NCI-H187 treated with DMSO at 0.1 percent for 48 hours (cell line): Measurements from ENCODE around the gene BMPR2.
"Not testable (repeated sequence)": the region's sequence is repeated elsewhere in the genome, so short reads cannot be mapped to it uniquely, and the experiment has no call there.

Experiments used
- DNase-seq: peaks from one replicate; lab custom pipeline; 2025; lab: John Stamatoyannopoulos, UW

The BMPR2 gene

GRCh38 chr2:202452744-202453143, 76.6 kb downstream of the BMPR2 start:
- DNase-seq, result no peak

- DNase-seq, result no peak
Measured at GRCh38 chr2:202454536-202454935, 78.4 kb downstream of the BMPR2 start.

DNA sequence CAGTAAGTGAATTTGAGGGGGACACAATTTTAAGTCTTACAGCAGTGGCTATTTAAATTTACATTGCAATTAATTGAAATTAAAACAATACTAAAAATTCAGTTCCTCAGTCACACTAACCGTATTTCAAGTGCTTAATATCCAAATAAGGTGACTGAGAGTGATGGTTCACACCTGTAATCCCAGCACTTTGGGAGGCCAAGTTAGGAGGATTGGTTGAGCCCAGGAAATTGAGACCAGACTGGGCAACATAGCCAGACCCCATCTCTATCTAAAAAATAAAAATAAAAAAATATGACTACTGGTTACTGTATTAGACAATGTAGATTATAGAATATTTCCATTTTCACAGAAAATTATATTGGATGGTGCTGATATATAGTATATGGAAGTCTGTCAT, 79.0 kb downstream of the BMPR2 start:
- DNase-seq, result no peak

DNA sequence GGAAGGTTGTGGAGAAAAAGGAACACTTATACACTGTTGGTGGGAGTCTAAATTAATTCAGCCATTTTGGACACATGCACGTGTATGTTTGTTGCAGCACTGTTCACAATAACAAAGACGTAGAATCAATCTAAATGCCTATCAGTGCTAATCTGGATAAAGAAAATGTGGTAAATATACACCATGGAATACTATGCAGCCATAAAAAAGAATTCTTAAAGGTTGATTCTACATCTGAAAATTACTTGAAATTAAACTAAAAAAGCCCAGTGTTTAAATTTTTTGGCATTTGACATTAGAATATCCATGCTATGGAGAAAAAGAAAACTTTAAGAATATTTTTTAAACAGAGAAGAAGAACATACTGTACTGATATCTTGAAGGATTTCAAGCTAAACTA, 84.0 kb downstream of the BMPR2 start:
- DNase-seq, result no peak

DNA sequence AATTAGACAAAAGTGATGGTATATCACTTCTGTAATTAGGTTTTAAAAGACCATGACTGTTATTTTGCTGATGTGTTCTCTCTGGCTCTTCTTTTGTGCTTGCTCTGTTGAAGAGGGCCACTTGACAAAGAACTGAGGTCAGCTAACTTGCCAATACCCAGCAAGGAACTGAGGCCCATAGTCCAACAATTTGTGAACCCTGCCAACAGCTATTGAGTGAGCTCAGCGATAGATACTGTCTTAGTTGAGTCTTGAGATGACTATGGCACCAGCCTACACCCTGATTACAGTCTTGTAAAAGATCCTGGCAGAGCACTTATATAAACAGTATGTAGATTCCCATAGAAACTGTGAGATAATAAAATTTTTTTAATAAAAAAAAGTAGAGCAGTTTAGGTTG, 103.0 kb downstream of the BMPR2 start:
- no peak for DNase-seq

DNA sequence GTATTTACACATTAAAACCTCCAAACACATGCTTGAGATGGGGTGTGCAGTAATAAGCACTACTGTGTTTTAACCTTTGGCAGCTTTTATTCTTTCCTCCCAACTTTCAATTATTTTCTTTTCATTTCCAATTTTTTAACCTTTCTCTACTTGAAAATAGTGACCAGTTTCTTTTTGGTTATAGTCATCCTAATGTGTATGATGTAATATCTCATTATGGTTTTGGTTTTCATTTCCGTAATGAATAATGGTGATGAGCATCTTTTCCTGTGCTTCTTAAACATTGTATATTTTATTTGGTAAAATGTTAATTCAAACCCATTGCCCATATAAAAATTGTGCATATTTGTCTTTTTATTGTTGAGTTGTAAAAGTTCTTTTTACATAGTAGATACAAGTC, 103.5 kb downstream of the BMPR2 start:
- no peak for DNase-seq

- no peak for DNase-seq
Measured at GRCh38 chr2:202486351-202486750, 110.2 kb downstream of the BMPR2 start.

DNA sequence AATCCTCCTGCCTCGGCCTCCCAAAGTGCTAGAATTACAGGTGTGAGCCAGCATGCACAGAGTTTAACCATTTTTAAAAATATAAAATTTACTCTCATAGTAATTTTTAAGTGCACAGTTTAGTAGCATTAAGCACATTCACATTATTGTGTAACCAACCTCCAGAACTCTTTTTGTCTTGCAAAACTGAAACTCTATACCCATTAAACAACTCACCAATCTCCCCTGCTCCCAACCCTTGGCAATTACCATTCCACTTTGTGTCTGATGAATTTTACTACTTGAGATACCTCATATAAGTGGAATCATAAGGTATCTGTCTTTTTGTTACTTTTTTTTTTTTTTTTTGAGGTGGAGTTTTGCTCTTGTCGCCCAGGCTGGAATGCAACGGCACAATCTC, 112.5 kb downstream of the BMPR2 start:
- no peak for DNase-seq

DNA sequence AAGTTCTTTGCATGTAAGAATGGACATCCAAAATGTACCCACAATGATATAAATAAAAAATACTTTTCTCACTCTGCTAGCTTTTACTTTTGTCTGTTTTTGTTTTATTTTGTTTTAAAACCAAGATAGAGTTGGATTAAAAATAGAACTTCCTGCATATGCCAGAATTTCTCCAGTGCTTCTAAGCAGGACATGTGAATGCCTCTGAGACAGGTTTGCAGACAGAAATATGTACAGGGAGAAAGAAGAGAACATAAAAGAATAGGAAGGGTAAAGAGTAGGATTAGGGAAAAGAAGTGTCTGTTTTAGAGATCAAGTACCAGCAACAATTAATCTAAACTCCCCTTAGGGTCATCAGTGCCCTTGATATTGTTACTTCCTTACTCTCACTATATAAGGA, 114.4 kb downstream of the BMPR2 start:
- DNase-seq, result no peak

DNA sequence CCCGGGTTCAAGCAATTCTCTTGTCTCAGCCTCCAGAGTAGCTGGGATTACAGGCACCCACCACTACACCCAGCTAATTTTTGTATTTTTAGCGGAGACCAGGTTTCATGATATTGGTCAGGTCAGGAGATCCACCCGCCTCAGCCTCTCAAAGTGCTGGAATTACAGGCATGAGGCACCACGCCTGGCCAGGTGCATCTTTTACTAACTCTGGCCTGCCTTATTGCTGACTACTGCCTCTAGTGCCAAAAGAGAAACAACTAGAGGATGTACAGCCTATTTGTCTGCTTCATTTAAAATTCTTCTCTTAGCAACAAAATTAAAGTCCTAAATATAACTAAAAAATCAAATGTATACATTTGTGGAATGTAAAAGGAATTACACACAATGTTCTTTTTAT, 115.4 kb downstream of the BMPR2 start:
- DNase-seq, result no peak

DNA sequence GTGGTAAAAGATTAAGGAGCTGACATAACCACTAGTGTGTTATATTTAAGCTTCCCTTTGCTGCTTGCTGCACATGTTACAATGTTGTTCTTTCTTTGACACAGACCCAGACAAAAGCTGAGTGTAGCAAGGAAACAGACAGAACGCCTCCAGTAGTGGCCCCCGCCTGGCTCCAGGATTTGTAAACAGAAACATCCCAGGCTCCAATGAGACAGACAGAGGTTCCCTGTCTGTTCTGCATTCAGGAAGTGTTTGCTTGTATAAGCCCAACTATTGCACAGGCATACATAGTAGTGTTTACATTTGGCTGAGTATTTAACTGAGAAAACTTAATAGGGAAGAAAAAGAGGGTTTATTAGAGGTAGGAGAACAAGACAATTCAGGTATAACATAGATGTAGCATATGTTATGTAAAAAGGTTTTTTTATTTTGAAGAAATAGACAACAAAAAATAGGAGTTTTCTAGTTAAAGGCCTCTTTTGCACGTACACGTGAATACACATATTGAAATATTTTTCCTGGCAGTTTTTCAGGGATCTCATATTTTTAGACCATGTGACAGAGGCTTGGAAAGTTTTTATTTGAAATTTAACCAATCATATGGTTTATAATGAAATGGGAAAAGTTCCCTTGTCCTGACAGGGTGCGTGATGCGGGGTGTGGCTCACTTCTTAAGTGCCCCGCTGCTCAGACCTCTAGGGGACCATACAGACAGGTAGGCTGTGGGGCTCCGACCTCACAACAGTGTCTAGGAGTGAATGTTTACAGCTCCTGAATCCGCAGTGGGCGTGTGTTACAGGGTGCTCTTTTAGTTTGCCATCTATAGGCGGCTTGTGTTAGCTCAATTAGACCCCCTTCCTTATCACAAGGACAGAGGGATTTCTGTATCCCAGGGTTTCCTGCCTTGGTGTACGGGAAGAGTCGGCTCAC, 118.4 kb downstream of the BMPR2 start:
- no peak for DNase-seq

DNA sequence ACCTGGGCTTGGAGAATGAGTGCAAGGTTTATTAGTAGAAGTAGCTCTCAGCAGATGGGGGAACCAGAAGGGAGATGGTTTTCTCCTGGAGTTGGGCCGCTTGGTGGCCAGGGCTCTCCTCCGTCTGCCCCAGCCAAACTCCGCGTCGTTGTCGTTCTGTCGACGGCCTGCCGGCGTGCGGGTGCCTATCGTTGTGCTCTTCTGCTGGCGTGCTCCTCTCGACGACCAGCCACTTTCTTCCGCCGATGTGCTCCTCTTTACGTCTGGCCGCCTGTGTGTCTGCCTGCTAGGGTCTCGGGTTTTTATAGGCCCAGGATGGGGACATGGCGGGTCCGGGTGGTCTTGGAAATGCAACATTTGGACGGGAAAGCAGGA, 119.1 kb downstream of the BMPR2 start:
- no peak for DNase-seq

GRCh38 chr2:202496835-202497472, 120.8 kb downstream of the BMPR2 start:
- not testable (repeated sequence) for DNase-seq

- DNase-seq, result not testable (repeated sequence)
Measured at GRCh38 chr2:202497473-202497866, 121.3 kb downstream of the BMPR2 start.

GRCh38 chr2:202499841-202500240, 123.7 kb downstream of the BMPR2 start:
- DNase-seq, result not testable (repeated sequence)

GRCh38 chr2:202503276-202503675, 127.1 kb downstream of the BMPR2 start:
- not testable (repeated sequence) for DNase-seq

GRCh38 chr2:202508686-202509085, 132.6 kb downstream of the BMPR2 start:
- DNase-seq, result no peak

- DNase-seq, result no peak
Measured at GRCh38 chr2:202510911-202511310, 134.8 kb downstream of the BMPR2 start.

DNA sequence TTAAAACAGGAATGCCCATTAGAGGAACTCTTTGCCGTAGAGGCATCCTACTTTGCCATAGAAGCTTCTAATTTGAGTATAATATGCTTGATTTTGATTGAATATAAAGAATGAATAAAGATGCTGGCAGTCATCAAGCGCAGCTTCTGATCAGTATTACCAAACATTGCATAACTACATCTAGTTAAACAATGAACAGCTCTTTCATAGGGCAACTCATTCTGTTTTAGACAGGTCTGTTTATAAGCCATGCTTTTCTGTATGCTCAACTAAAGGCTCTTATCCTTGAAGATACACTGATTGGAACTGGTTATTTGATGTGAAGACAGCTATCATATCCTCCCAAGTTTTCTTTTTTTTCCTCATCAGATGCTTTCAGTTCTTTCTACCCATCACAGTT, 136.0 kb downstream of the BMPR2 start:
- no peak for DNase-seq

DNA sequence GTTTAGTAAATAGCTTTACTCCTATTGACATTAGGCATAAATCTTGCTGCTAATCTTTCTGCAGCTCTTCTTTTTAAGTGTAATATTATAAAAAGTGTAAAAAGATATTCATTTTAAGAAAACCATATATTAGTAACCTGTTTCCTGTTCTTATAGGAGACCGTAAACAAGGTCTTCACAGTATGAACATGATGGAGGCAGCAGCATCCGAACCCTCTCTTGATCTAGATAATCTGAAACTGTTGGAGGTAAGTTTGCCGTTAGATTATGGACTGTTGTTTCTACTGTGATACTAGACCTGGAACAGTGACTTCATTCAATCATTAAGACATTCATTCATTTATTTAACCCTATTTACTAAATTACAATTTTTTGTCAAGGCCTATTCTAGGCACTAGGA, 138.6 kb downstream of the BMPR2 start:
- DNase-seq, result no peak

- DNase-seq, result no peak
Measured at GRCh38 chr2:202519453-202519852, 143.3 kb downstream of the BMPR2 start.

GRCh38 chr2:202521470-202521869, 145.3 kb downstream of the BMPR2 start:
- no peak for DNase-seq

DNA sequence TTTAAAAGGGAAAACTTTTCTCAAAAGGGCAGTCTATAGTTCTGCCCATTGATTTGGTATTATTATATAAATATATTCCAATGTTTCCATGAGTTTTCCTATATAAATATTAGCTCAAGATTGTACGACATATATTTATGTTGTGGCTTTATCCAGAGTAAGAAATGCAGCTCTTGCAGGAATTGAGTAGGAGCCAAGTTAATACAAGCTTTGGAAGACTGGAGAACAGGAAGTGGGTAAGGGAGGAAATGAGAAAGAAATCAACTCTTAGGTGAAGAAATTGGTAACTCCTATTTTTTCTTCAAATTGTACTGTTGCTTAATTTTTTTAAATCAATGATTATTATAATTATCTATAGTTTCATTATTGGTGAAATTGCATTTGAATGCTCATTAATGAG, 153.3 kb downstream of the BMPR2 start:
- no peak for DNase-seq

GRCh38 chr2:202530038-202530437, 153.9 kb downstream of the BMPR2 start:
- DNase-seq, result no peak
